ENCODE measurements around the gene OR52W1. TPM values are rescaled to one million over a fixed set of nuclear protein-coding genes. Genes with fewer than 3 reads are reported as not detected.

OR52W1 gene
- total RNA-seq, 2 donors from 2014 or later = not detected

DNA sequence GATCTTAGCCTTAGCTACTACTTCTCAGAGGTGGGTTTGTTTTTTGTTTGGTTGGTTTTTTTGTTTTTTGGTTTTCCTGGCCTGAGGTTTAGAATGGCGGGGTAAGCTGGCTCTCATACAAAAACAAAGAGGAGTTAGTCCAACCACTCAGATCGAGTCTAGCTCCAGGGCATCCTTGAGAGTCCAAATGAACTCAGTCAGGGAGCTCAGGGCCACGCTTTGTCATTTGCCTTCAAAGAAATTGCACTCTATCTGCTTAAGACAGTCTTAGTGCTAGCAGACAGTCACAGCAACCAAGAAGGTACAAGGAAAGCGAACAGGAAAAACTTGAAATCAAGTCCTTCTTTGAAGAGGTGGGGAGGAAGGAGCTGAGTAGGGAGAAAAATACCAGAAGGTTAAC, 17.5 kb downstream of the OR52W1 start:
- Histone ChIP-seq H3K36me3 (peaks cover 52% of the 10 kb centered on the region), H3K9me3 (no peaks in the 10 kb centered on the region), H3K4me1 (ENCODE audit: control insufficient read depth in 1 of 2, low read depth in 2 of 2) (no peaks in the 10 kb centered on the region), H3K4me3 (no peak overlapping the region), H3K27ac (no peak overlapping the region), H3K27me3 (replicated peaks; ENCODE audit: insufficient read depth) (no peaks in the 10 kb centered on the region)
- DNase-seq (ENCODE audit: low spot score) (no peak), ATAC-seq (ENCODE audit: insufficient number of reproducible peaks, low FRiP score, low read depth) (no peak)
- TF ChIP-seq, protein P1, sequence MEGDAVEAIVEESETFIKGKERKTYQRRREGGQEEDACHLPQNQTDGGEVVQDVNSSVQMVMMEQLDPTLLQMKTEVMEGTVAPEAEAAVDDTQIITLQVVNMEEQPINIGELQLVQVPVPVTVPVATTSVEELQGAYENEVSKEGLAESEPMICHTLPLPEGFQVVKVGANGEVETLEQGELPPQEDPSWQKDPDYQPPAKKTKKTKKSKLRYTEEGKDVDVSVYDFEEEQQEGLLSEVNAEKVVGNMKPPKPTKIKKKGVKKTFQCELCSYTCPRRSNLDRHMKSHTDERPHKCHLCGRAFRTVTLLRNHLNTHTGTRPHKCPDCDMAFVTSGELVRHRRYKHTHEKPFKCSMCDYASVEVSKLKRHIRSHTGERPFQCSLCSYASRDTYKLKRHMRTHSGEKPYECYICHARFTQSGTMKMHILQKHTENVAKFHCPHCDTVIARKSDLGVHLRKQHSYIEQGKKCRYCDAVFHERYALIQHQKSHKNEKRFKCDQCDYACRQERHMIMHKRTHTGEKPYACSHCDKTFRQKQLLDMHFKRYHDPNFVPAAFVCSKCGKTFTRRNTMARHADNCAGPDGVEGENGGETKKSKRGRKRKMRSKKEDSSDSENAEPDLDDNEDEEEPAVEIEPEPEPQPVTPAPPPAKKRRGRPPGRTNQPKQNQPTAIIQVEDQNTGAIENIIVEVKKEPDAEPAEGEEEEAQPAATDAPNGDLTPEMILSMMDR (IDR thresholded peaks at IDR 0.05) = no peak

GRCh38 chr11:6217722-6218121, 18.7 kb downstream of the OR52W1 start:
- Histone ChIP-seq H3K27ac (no peak overlapping the region), H3K4me3 (no peak overlapping the region), H3K9me3 (no peaks in the 10 kb centered on the region), H3K27me3 (replicated peaks; ENCODE audit: insufficient read depth) (no peaks in the 10 kb centered on the region), H3K4me1 (ENCODE audit: control insufficient read depth in 1 of 2, low read depth in 2 of 2) (no peaks in the 10 kb centered on the region), H3K36me3 (peaks cover 56% of the 10 kb centered on the region)
- DNase-seq (ENCODE audit: low spot score) (no peak), ATAC-seq (ENCODE audit: insufficient number of reproducible peaks, low FRiP score, low read depth) (no peak)
- TF ChIP-seq, protein P1 (IDR thresholded peaks at IDR 0.05) = no peak

DNA sequence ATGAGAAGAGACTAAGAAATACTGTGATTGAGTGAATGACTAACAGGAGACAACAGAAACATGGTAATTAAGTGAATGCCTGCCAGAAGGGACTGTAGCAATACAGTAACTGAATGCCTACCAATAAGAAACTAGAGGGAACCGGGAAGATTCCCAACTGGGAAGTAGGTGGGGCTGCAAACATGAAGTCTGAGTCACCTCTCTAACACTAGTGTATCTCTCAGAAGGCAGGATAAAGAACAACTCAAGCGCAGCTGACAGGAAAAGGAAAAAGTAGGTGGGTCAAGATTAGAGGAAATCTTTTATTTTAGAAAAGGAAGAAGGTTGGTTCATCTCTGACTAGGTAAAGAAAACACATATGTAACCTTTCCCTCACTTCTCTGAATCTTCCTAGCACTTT, 20.3 kb downstream of the OR52W1 start:
- no peak overlapping the region for H3K27ac ChIP-seq
- ATAC-seq (ENCODE audit: insufficient number of reproducible peaks, low FRiP score, low read depth) (no peak), DNase-seq (ENCODE audit: low spot score) (no peak)
- H3K27me3 ChIP-seq (replicated peaks; ENCODE audit: insufficient read depth) = no peaks in the 10 kb centered on the region
- H3K4me1 ChIP-seq (ENCODE audit: control insufficient read depth in 1 of 2, low read depth in 2 of 2) = no peaks in the 10 kb centered on the region
- no peaks in the 10 kb centered on the region for H3K9me3 ChIP-seq
- TF ChIP-seq, protein P1 (IDR thresholded peaks at IDR 0.05) = no peak
- no peak overlapping the region for H3K4me3 ChIP-seq
- H3K36me3 ChIP-seq = peaks cover 67% of the 10 kb centered on the region

- ATAC-seq (ENCODE audit: insufficient number of reproducible peaks, low FRiP score, low read depth) (no peak), DNase-seq (ENCODE audit: low spot score) (no peak)
Observed at GRCh38 chr11:6223854-6224253, 24.8 kb downstream of the OR52W1 start.

GRCh38 chr11:6224421-6224820, 25.4 kb downstream of the OR52W1 start:
- Histone ChIP-seq H3K4me3 (no peak overlapping the region), H3K27me3 (replicated peaks; ENCODE audit: insufficient read depth) (no peaks in the 10 kb centered on the region), H3K9me3 (no peaks in the 10 kb centered on the region), H3K4me1 (ENCODE audit: control insufficient read depth in 1 of 2, low read depth in 2 of 2) (no peaks in the 10 kb centered on the region), H3K27ac (no peak overlapping the region), H3K36me3 (peaks cover 31% of the 10 kb centered on the region)
- no peak for DNase-seq (ENCODE audit: low spot score)
- TF ChIP-seq, protein P1 (IDR thresholded peaks at IDR 0.05) = no peak
- no peak for ATAC-seq (ENCODE audit: insufficient number of reproducible peaks, low FRiP score, low read depth)

More at GRCh38 chr11:6223854-6224253, 24.8 kb downstream of the OR52W1 start:
- peaks cover 33% of the 10 kb centered on the region for H3K36me3 ChIP-seq
- H3K27me3 ChIP-seq (replicated peaks; ENCODE audit: insufficient read depth) = no peaks in the 10 kb centered on the region
- H3K9me3 ChIP-seq = no peaks in the 10 kb centered on the region
- no peak overlapping the region for H3K4me3 ChIP-seq
- TF ChIP-seq, protein P1 (IDR thresholded peaks at IDR 0.05) = no peak
- H3K4me1 ChIP-seq (ENCODE audit: control insufficient read depth in 1 of 2, low read depth in 2 of 2) = no peaks in the 10 kb centered on the region
- H3K27ac ChIP-seq = no peak overlapping the region
